Cortex of kidney (tissue), 1 donor: ENCODE results near the gene RAB7A.

ENCODE experiments used
- DNase-seq: peaks from one replicate; lab custom pipeline; 2025; lab: John Stamatoyannopoulos, UW

Gene RAB7A

DNA sequence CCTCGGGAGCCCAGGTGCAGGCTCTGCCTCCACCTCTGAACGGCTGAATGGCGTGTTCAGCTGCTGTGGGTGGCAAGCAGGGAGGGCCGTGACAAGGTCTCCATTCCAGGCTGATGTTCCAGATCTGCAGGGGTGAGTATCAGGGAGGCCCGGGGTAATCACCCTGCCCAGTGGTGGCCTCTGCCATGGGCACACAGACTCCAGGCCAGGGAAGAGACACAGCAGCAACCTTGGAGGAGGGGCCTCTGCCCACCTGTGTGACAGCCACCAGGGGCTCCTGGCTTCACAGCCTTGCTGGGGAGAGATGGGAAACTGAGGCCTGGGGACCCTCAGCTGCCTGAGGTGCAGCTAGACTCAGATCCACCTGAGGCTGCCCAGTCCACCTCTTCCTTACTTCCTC, 127.8 kb downstream of the RAB7A start:
- DNase-seq, result no peak

DNA sequence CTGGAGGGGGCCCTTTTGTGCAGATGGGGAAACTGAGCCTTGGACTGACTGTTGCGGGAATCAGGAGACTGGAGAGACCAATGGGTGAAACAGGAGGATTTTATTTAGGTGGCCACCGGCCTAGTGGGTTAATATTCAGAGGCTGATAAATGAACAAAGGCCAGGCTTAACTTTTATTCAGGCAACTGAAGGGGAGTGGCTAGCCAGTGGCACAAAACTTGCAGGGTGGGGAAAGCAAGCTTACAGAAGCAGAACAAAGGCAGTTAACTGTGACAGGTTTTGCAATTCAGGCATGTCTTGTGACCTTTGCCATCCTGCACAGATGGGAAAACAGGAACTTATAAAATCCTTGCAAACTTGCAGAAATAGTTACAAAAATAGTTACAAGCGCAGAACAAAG, 128.5 kb downstream of the RAB7A start:
- DNase-seq, result no peak

DNA sequence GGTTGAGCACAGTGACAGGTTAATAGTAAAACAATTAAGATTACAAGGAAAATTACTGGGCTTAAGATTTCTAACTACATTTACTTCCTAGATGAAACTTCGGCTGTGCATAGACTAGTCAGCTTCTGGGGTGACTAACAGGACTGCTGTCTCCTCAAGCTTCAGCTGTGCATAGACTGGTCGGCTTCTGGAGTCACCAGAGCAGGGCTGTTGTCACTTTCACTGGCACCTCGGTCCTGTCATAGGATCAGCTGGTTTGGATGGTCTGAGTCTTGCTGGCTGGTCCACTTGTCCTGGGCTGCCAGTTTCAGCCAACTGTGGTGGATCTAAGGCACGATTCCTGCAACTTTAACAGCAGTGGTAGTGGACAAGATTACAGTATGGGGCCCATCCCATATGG, 129.6 kb downstream of the RAB7A start:
- no peak for DNase-seq

DNA sequence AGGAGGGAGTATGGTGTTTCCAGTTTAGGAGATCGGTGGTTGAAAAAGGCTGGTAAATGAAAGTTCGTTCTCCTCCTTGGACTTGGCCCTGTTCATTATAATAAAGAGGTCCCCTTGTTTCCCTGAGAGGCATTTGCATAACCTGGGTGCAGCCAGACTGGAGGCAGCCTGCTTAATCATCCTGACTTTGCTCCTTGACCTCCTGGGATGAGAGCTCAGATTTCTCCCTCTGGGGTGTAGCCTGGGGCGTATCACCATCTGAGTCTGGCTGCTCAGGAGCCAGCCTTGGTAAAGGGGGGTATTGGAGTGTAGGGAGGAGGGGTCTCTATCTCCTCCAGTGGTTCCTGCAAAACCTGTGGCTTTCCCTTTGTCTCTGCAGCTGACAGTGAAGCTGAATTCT, 132.2 kb downstream of the RAB7A start:
- no peak for DNase-seq

DNA sequence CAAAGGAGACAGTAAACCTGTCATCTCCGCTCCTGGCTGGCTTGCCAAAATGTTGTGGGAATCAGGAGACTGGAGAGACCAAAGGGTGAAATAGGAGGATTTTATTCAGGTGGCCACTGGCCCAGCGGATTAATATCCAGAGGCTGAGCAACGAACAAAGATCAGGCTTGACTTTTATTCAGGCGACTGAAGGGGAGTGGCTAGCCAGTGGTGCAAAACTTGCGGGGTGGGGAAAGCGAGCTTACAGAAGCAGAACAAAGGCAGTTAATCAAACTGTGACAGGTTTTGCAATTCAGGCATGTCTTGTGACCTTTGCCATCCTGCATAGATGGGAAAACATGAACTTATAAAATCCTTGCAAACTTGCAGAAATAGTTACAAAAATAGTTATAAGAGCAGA, 133.6 kb downstream of the RAB7A start:
- DNase-seq, result no peak

DNA sequence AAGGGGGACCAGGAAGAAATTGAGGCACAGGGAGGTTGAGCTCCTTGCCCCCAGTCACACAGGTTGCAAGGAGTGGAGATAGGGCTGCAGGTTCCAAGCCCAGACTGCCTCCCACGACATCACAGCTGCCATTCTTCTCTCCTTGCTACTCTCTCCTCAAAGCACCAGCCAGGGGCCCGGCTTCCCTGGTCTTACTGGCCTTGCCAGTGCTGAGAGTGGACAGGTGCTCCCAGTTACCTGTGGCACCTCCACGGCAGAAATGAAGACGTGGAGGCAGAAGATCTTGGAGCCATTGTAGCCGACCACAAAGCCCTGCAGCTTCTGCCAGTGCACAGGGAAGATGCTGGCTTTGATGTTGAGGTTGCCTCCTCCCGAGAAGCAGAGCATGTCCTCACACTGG, 135.5 kb downstream of the RAB7A start:
- no peak for DNase-seq

DNA sequence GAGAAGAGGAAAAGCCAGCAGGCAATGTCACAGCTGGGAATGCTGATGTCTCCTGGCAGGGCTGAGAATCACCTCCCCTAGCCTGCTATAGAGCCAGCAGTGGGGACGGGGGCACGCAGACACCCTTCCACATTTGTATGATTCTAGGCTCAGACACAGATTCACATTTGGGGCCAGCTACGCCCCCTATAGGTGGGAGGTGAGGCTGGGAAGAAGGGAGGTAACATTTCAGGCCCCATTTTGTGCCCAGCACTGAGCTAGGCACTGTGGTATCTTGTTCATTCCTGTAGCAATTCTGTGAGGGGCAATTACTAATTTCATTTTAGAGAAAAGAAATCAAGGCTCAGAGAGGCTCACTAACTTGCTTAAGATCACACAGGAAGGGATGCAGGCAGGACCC, 137.6 kb downstream of the RAB7A start:
- DNase-seq, result no peak
